ENCODE results near the gene CLIP2.
A peak's percentile ranks its signal among the peaks of the same experiment; 100 is the strongest.

Gene CLIP2

DNA sequence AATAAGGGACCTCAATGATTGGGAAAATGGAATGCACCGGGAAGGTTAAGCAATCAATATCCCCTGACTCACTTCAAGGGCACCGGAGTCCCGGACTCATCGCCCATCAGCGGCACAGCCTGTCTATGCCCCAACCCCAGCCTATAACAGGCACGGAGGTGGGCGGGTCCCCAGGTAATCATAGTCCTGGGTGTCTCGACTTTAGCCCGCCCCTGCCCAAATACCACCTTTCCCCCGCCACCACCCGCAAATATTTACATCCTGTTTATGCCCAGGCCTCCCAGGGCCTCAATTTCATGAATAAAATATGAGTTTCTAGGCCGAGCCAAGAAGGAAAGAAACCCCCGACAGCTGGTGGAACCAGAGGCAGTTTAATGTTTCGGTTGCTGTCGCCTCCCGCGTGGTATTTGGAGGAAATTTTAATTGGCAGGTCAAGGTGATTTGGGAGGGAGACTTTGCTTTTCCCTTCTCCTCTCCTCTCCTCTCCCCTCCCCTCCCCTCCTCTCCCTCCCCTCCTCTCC, 19.4 kb upstream of the CLIP2 start:
- ATAC-seq: peak; percentile 66
- TF ChIP-seq, protein P1, sequence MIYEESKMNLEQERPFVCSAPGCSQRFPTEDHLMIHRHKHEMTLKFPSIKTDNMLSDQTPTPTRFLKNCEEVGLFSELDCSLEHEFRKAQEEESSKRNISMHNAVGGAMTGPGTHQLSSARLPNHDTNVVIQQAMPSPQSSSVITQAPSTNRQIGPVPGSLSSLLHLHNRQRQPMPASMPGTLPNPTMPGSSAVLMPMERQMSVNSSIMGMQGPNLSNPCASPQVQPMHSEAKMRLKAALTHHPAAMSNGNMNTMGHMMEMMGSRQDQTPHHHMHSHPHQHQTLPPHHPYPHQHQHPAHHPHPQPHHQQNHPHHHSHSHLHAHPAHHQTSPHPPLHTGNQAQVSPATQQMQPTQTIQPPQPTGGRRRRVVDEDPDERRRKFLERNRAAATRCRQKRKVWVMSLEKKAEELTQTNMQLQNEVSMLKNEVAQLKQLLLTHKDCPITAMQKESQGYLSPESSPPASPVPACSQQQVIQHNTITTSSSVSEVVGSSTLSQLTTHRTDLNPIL (CRISPR knock-in tag; IDR thresholded peaks at IDR 0.05; ENCODE audit: low read depth): no peak
- TF ChIP-seq CSDC2 (CRISPR knock-in tag; IDR thresholded peaks at IDR 0.05): no peak
- no peak for TF ChIP-seq SNAI2 (CRISPR knock-in tag; IDR thresholded peaks at IDR 0.05)
- TF ChIP-seq ZNF8 (CRISPR knock-in tag; IDR thresholded peaks at IDR 0.05): no peak
- TF ChIP-seq ESRRG (CRISPR knock-in tag; IDR thresholded peaks at IDR 0.05): no peak
- TF ChIP-seq RARB (CRISPR knock-in tag; IDR thresholded peaks at IDR 0.05): no peak
- no peak for TF ChIP-seq ZNF565 (CRISPR knock-in tag; conservative IDR thresholded peaks at IDR 0.05; ENCODE audit: low read depth)
- no peak for TF ChIP-seq ZNF70 (CRISPR knock-in tag; IDR thresholded peaks at IDR 0.05)
- no peak for TF ChIP-seq ZFP3 (CRISPR knock-in tag; IDR thresholded peaks at IDR 0.05)
- no peak for TF ChIP-seq GLIS3 (CRISPR knock-in tag; IDR thresholded peaks at IDR 0.05)
- no peak for TF ChIP-seq ZFP30 (CRISPR knock-in tag; IDR thresholded peaks at IDR 0.05)
- TF ChIP-seq, protein P2, sequence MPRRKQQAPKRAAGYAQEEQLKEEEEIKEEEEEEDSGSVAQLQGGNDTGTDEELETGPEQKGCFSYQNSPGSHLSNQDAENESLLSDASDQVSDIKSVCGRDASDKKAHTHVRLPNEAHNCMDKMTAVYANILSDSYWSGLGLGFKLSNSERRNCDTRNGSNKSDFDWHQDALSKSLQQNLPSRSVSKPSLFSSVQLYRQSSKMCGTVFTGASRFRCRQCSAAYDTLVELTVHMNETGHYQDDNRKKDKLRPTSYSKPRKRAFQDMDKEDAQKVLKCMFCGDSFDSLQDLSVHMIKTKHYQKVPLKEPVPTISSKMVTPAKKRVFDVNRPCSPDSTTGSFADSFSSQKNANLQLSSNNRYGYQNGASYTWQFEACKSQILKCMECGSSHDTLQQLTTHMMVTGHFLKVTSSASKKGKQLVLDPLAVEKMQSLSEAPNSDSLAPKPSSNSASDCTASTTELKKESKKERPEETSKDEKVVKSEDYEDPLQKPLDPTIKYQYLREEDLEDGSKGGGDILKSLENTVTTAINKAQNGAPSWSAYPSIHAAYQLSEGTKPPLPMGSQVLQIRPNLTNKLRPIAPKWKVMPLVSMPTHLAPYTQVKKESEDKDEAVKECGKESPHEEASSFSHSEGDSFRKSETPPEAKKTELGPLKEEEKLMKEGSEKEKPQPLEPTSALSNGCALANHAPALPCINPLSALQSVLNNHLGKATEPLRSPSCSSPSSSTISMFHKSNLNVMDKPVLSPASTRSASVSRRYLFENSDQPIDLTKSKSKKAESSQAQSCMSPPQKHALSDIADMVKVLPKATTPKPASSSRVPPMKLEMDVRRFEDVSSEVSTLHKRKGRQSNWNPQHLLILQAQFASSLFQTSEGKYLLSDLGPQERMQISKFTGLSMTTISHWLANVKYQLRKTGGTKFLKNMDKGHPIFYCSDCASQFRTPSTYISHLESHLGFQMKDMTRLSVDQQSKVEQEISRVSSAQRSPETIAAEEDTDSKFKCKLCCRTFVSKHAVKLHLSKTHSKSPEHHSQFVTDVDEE (CRISPR knock-in tag; IDR thresholded peaks at IDR 0.05): no peak
- TF ChIP-seq BACH2 (CRISPR knock-in tag; IDR thresholded peaks at IDR 0.05; ENCODE audit: borderline replicate concordance): no peak
- no peak for TF ChIP-seq POU6F1 (CRISPR knock-in tag; IDR thresholded peaks at IDR 0.05; ENCODE audit: borderline replicate concordance, low read depth)

GRCh38 chr7:74271742-74272141, 17.5 kb upstream of the CLIP2 start:
- no peak for TF ChIP-seq ZNF565 (CRISPR knock-in tag; conservative IDR thresholded peaks at IDR 0.05; ENCODE audit: low read depth)
- TF ChIP-seq GLIS3 (CRISPR knock-in tag; IDR thresholded peaks at IDR 0.05): no peak
- no peak for TF ChIP-seq PPARA (CRISPR knock-in tag; IDR thresholded peaks at IDR 0.05; ENCODE audit: borderline replicate concordance)
- TF ChIP-seq ISL1 (CRISPR knock-in tag; IDR thresholded peaks at IDR 0.05): no peak
- TF ChIP-seq BACH2 (CRISPR knock-in tag; IDR thresholded peaks at IDR 0.05; ENCODE audit: borderline replicate concordance): no peak
- no peak for TF ChIP-seq TOX (CRISPR knock-in tag; IDR thresholded peaks at IDR 0.05; ENCODE audit: borderline replicate concordance)
- TF ChIP-seq ZNF70 (CRISPR knock-in tag; IDR thresholded peaks at IDR 0.05): no peak
- TF ChIP-seq, protein P3, sequence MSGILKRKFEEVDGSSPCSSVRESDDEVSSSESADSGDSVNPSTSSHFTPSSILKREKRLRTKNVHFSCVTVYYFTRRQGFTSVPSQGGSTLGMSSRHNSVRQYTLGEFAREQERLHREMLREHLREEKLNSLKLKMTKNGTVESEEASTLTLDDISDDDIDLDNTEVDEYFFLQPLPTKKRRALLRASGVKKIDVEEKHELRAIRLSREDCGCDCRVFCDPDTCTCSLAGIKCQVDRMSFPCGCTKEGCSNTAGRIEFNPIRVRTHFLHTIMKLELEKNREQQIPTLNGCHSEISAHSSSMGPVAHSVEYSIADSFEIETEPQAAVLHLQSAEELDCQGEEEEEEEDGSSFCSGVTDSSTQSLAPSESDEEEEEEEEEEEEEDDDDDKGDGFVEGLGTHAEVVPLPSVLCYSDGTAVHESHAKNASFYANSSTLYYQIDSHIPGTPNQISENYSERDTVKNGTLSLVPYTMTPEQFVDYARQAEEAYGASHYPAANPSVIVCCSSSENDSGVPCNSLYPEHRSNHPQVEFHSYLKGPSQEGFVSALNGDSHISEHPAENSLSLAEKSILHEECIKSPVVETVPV (CRISPR knock-in tag; IDR thresholded peaks at IDR 0.05): no peak
- no peak for TF ChIP-seq ZC3H10 (CRISPR knock-in tag; IDR thresholded peaks at IDR 0.05)
- no peak for TF ChIP-seq ESRRG (CRISPR knock-in tag; IDR thresholded peaks at IDR 0.05)
- TF ChIP-seq, protein P1 (CRISPR knock-in tag; IDR thresholded peaks at IDR 0.05; ENCODE audit: low read depth): no peak
- TF ChIP-seq RARB (CRISPR knock-in tag; IDR thresholded peaks at IDR 0.05): no peak
- TF ChIP-seq POU6F1 (CRISPR knock-in tag; IDR thresholded peaks at IDR 0.05; ENCODE audit: borderline replicate concordance, low read depth): no peak
- no peak for TF ChIP-seq OSR1 (CRISPR knock-in tag; IDR thresholded peaks at IDR 0.05)
- no peak for TF ChIP-seq ZNF8 (CRISPR knock-in tag; IDR thresholded peaks at IDR 0.05)

More at GRCh38 chr7:74271742-74272141, 17.5 kb upstream of the CLIP2 start:
- ATAC-seq: no peak

All from SK-N-SH treated with all-trans-retinoic acid at 6 μM for 48 hours (cell line).